AG09309 (cell line): Measurements from ENCODE around the gene HTATIP2.
"Not testable (repeated sequence)": the region's sequence is repeated elsewhere in the genome, so short reads cannot be mapped to it uniquely, and the experiment has no call there.

Source experiments
- DNase-seq: peaks from one replicate; pipeline ENCODE4 v3.0.0-alpha.2; 2010; ENCODE audit warnings: low read depth
- H3K4me3 ChIP-seq: 2 replicates; pipeline ENCODE4 v1.5.1; 2011; ENCODE audit warnings: mild to moderate bottlenecking, low read depth, low read length, moderate library complexity; ENCODE audit not compliant: control insufficient read depth
- CTCF ChIP-seq: IDR thresholded peaks from 2 replicates; pipeline ENCODE4 v1.5.1; 2011; ENCODE audit warnings: mild to moderate bottlenecking, low read depth, low read length, inconsistent platforms; ENCODE audit not compliant: insufficient read depth, control insufficient read depth; ENCODE audit errors: missing control alignments

Gene HTATIP2

GRCh38 chr11:20369826-20370225 lies 6.3 kb downstream of the HTATIP2 start:
- TF ChIP-seq CTCF: no peak
- DNase-seq: no peak
- H3K4me3 ChIP-seq: no peak overlapping the region

- no peak overlapping the region for H3K4me3 ChIP-seq
- DNase-seq: no peak
- TF ChIP-seq CTCF: no peak
Observed at GRCh38 chr11:20372081-20372626, 8.6 kb downstream of the HTATIP2 start.

GRCh38 chr11:20373147-20373546 lies 9.6 kb downstream of the HTATIP2 start:
- TF ChIP-seq CTCF: no peak
- no peak for DNase-seq
- H3K4me3 ChIP-seq: no peak overlapping the region

GRCh38 chr11:20373568-20374209 lies 10.2 kb downstream of the HTATIP2 start:
- no peak overlapping the region for H3K4me3 ChIP-seq
- TF ChIP-seq CTCF: no peak
- no peak for DNase-seq

- TF ChIP-seq CTCF: no peak
- no peak overlapping the region for H3K4me3 ChIP-seq
- DNase-seq: no peak
Observed at GRCh38 chr11:20374741-20375300, 11.3 kb downstream of the HTATIP2 start.

GRCh38 chr11:20376162-20376730 lies 12.7 kb downstream of the HTATIP2 start:
- no peak for TF ChIP-seq CTCF
- DNase-seq: no peak

GRCh38 chr11:20385996-20386395 lies 22.5 kb downstream of the HTATIP2 start:
- not testable (repeated sequence) for H3K4me3 ChIP-seq, DNase-seq

More at GRCh38 chr11:20376162-20376730, 12.7 kb downstream of the HTATIP2 start:
- H3K4me3 ChIP-seq: no peak overlapping the region
